PC-3 (cell line): ENCODE measurements around the gene TCL1B. TPM values are rescaled to one million over a fixed set of nuclear protein-coding genes. Genes with fewer than 3 reads are reported as not detected.

Source experiments
- ATAC-seq: fragments of 200-7000 bp; cut with Tn5 transposase; 2 replicates; pipeline ENCODE4 v1.9.1; 2020; ENCODE audit warnings: mild to moderate bottlenecking, moderate library complexity
- BruUV-seq: library from RNA; stranded (reverse); fragments of 400-500 nt; replicated peaks from 2 replicates; lab custom pipeline; 2021; lab: Mats Ljungman, UMichigan
- CTCF ChIA-PET: fragments of 300-600 bp; sonication (Branson Sonifier 250); formaldehyde crosslinking; loops from one replicate; lab custom pipeline; 2022; ENCODE audit warnings: antibody characterized with exemption; lab: Charles Lee
- POLR2A ChIA-PET: fragments of 300-600 bp; sonication (Branson Sonifier 250); formaldehyde crosslinking; loops from one replicate; lab custom pipeline; 2022; ENCODE audit warnings: antibody characterized with exemption; ENCODE audit not compliant: unreplicated experiment; lab: Charles Lee
- DNase-seq: peaks from one replicate; pipeline ENCODE4 v3.0.0-alpha.2; 2015
- H2AFZ ChIP-seq: fragments of 300-600 bp; sonication (generic); 2 replicates; pipeline ENCODE4 v1.6.0; 2016; ENCODE audit warnings: antibody characterized with exemption, low read length
- H3F3A ChIP-seq: fragments of 300-600 bp; sonication (generic); one replicate; pipeline ENCODE4 v1.6.0; 2017; ENCODE audit warnings: antibody characterized with exemption, low read length, control low read depth, mild to moderate bottlenecking; ENCODE audit not compliant: unreplicated experiment
- H3K27ac ChIP-seq: fragments of 300-600 bp; sonication (generic); 2 replicates; pipeline ENCODE4 v1.5.1; 2016; ENCODE audit warnings: mild to moderate bottlenecking, low read length
- H3K27me3 ChIP-seq: fragments of 300-600 bp; sonication (generic); 2 replicates; pipeline ENCODE4 v1.6.1; 2016; ENCODE audit warnings: low read length, mixed read lengths
- H3K36me3 ChIP-seq: fragments of 300-600 bp; sonication (generic); 2 replicates; pipeline ENCODE4 v1.6.1; 2016; ENCODE audit warnings: low read depth, mixed run types, low read length, mixed read lengths
- H3K4me1 ChIP-seq: fragments of 300-600 bp; sonication (generic); 2 replicates; pipeline ENCODE4 v1.5.1; 2016; ENCODE audit warnings: low read length; ENCODE audit not compliant: insufficient read depth
- H3K4me2 ChIP-seq: fragments of 300-600 bp; sonication (generic); 2 replicates; pipeline ENCODE4 v1.6.0; 2016; ENCODE audit warnings: low read length
- H3K4me3 ChIP-seq: fragments of 300-600 bp; sonication (generic); 2 replicates; pipeline ENCODE4 v1.5.1; 2016; ENCODE audit warnings: mild to moderate bottlenecking, low read length, mixed read lengths
- H3K79me2 ChIP-seq: fragments of 300-600 bp; sonication (generic); 2 replicates; pipeline ENCODE4 v1.6.1; 2017; ENCODE audit warnings: low read length, mixed read lengths
- H3K9ac ChIP-seq: fragments of 300-600 bp; sonication (generic); 2 replicates; pipeline ENCODE4 v1.6.0; 2016; ENCODE audit warnings: mild to moderate bottlenecking, low read length
- H3K9me2 ChIP-seq: fragments of 300-600 bp; sonication (generic); replicated peaks from 2 replicates; pipeline ENCODE4 v1.6.1; 2016; ENCODE audit warnings: mixed run types, low read length, mixed read lengths
- H3K9me3 ChIP-seq: fragments of 300-600 bp; sonication (generic); 2 replicates; pipeline ENCODE4 v1.6.1; 2016; ENCODE audit warnings: low read length, mixed read lengths
- H4K20me1 ChIP-seq: fragments of 300-600 bp; sonication (generic); 2 replicates; pipeline ENCODE4 v1.6.1; 2016; ENCODE audit warnings: low read length, mixed read lengths
- CTCF ChIP-seq: fragments of 300-600 bp; sonication (generic); conservative IDR thresholded peaks from 2 replicates; pipeline ENCODE4 v1.5.1; 2017; ENCODE audit warnings: antibody characterized with exemption, low read depth, mild to moderate bottlenecking, low read length
- EZH2 ChIP-seq: fragments of 300-600 bp; sonication (generic); IDR thresholded peaks from one replicate; pipeline ENCODE4 v1.6.1; 2017; ENCODE audit warnings: antibody characterized with exemption, mild to moderate bottlenecking, low read length; ENCODE audit not compliant: unreplicated experiment
- EZH2phosphoT487 ChIP-seq: fragments of 300-600 bp; sonication (generic); IDR thresholded peaks from 2 replicates; pipeline ENCODE4 v1.6.1; 2018; ENCODE audit warnings: mild to moderate bottlenecking, antibody characterized with exemption, low read length, borderline replicate concordance
- intact Hi-C: fragments of 100-400 bp; cut with micrococcal nuclease; formaldehyde crosslinking; loops from 2 replicates; pipeline ENCODE4 v1.9.0; 2023
- total RNA-seq: library from RNA; depleted of rRNA; stranded (reverse); fragments of >200 nt; gene quantifications from 2 replicates; pipeline ENCODE4 v1.2.3, GENCODE V29; 2014

Gene TCL1B
- total RNA-seq, 1 experiment from 2014 or later, result not detected

- Histone ChIP-seq H3K9me2 (no peaks in the 10 kb centered on the region), H3K4me3 (no peak overlapping the region), H3K79me2 (no peaks in the 10 kb centered on the region), H3K4me2 (no peak overlapping the region), H3K4me1 (no peaks in the 10 kb centered on the region), H3K36me3 (no peaks in the 10 kb centered on the region), H2AFZ (no peak overlapping the region), H3K27ac (no peak overlapping the region), H3K27me3 (peaks cover 21% of the 10 kb centered on the region), H4K20me1 (no peaks in the 10 kb centered on the region), H3K9me3 (no peaks in the 10 kb centered on the region), H3F3A (no peaks in the 10 kb centered on the region), H3K9ac (no peak overlapping the region)
- ChIA-PET CTCF (no interaction called here), POLR2A (no interaction called here)
- no peak for ATAC-seq
- intact Hi-C loops, result no loop called here
- no TSS peak for BruUV-seq
- TF ChIP-seq EZH2phosphoT487 (no peak), EZH2 (no peak), CTCF (no peak)
- DNase-seq, result no peak
These were observed 26.8 kb upstream of the TCL1B start for GRCh38 chr14:95659293-95659989.

- Histone ChIP-seq H3K36me3 (no peaks in the 10 kb centered on the region), H3K79me2 (no peaks in the 10 kb centered on the region), H3F3A (no peaks in the 10 kb centered on the region), H3K4me3 (no peak overlapping the region), H3K9me2 (no peaks in the 10 kb centered on the region), H3K27me3 (peaks cover 21% of the 10 kb centered on the region), H4K20me1 (no peaks in the 10 kb centered on the region), H3K4me1 (no peaks in the 10 kb centered on the region), H3K4me2 (no peak overlapping the region), H3K9ac (no peak overlapping the region), H3K27ac (no peak overlapping the region), H3K9me3 (no peaks in the 10 kb centered on the region), H2AFZ (no peak overlapping the region)
- POLR2A ChIA-PET, result no interaction called here
- intact Hi-C loops, result no loop called here
- DNase-seq (no peak), ATAC-seq (no peak)
- BruUV-seq, result no TSS peak
- no peak for TF ChIP-seq EZH2
- TF ChIP-seq CTCF, result no peak
- TF ChIP-seq EZH2phosphoT487, result no peak
- CTCF ChIA-PET, result no interaction called here
These were observed 26.2 kb upstream of the TCL1B start for GRCh38 chr14:95659990-95660385.

GRCh38 chr14:95660651-95661515, 25.3 kb upstream of the TCL1B start:
- no peak overlapping the region for H3K4me2 ChIP-seq
- no peak overlapping the region for H2AFZ ChIP-seq
- H4K20me1 ChIP-seq, result no peaks in the 10 kb centered on the region
- H3K9me2 ChIP-seq, result no peaks in the 10 kb centered on the region
- H3K4me3 ChIP-seq, result no peak overlapping the region
- H3K36me3 ChIP-seq, result no peaks in the 10 kb centered on the region
- POLR2A ChIA-PET, result no interaction called here
- H3K27me3 ChIP-seq, result peaks cover 21% of the 10 kb centered on the region
- CTCF ChIA-PET, result no interaction called here
- no peak overlapping the region for H3K27ac ChIP-seq
- DNase-seq, result no peak
- no peaks in the 10 kb centered on the region for H3K4me1 ChIP-seq
- no peaks in the 10 kb centered on the region for H3F3A ChIP-seq
- no peaks in the 10 kb centered on the region for H3K79me2 ChIP-seq
- no peaks in the 10 kb centered on the region for H3K9me3 ChIP-seq
- H3K9ac ChIP-seq, result no peak overlapping the region
- no peak for ATAC-seq
- no TSS peak for BruUV-seq
- no peak for TF ChIP-seq EZH2phosphoT487
- no peak for TF ChIP-seq EZH2
- no peak for TF ChIP-seq CTCF
- intact Hi-C loops, result no loop called here
